Liver (tissue), 9 donors: ENCODE data around the gene ZNF689. TPM values are rescaled to one million over a fixed set of nuclear protein-coding genes. Genes with fewer than 3 reads are reported as not detected.

Experiments
- DNase-seq: peaks from one replicate; pipeline ENCODE4 v3.0.0-alpha.2; 2017; ENCODE audit warnings: low spot score
- H3K27ac ChIP-seq, 2 donors: one replicate each; pipeline ENCODE4 v1.7.0; 2013; ENCODE audit warnings: inconsistent platforms in 2 of 2, low read length in 2 of 2, control low read depth in 1 of 2, low read depth in 1 of 2, mild to moderate bottlenecking in 1 of 2
- H3K27me3 ChIP-seq, 4 donors: one replicate each; pipeline versions ENCODE4 v1.6.1 to v1.7.0; 2013; ENCODE audit warnings: low read length in 3 of 4, inconsistent platforms in 1 of 4, mild to moderate bottlenecking in 1 of 4, moderate library complexity in 1 of 4; ENCODE audit not compliant: control insufficient read depth in 4 of 4, insufficient read depth in 4 of 4
- H3K36me3 ChIP-seq, 4 donors: one replicate each; pipeline versions ENCODE4 v1.6.1 to v1.7.0; 2013; ENCODE audit warnings: low read length in 3 of 4, mild to moderate bottlenecking in 3 of 4, low read depth in 1 of 4, moderate library complexity in 1 of 4; ENCODE audit not compliant: control insufficient read depth in 4 of 4, insufficient read depth in 3 of 4
- H3K4me1 ChIP-seq, 4 donors: one replicate each; pipeline versions ENCODE4 v1.6.1 to v1.7.0; 2013; ENCODE audit warnings: low read length in 3 of 4, mild to moderate bottlenecking in 3 of 4, moderate library complexity in 1 of 4; ENCODE audit not compliant: control insufficient read depth in 4 of 4, insufficient read depth in 4 of 4
- H3K4me3 ChIP-seq, 3 donors: one replicate each; pipeline versions ENCODE4 v1.6.1 to v1.7.0; 2013; ENCODE audit warnings: low read length in 3 of 3, control low read depth in 1 of 3, low read depth in 1 of 3, mild to moderate bottlenecking in 1 of 3
- H3K9ac ChIP-seq, 2 donors: one replicate each; pipeline ENCODE4 v1.7.0; 2013; ENCODE audit warnings: low read length in 2 of 2, mild to moderate bottlenecking in 2 of 2, moderate library complexity in 2 of 2, control low read depth in 1 of 2, low read depth in 1 of 2
- H3K9me3 ChIP-seq, 4 donors: one replicate each; pipeline versions ENCODE4 v1.6.1 to v1.7.0; 2013; ENCODE audit warnings: low read length in 3 of 4; ENCODE audit not compliant: control insufficient read depth in 4 of 4
- ATF3 ChIP-seq: IDR thresholded peaks from 2 replicates; pipeline ENCODE4 v1.6.1; 2016; ENCODE audit warnings: antibody characterized with exemption
- CTCF ChIP-seq: fragments of 150-350 bp; IDR thresholded peaks from 2 replicates; pipeline ENCODE4 v1.5.1; 2017; ENCODE audit warnings: improper control_type of control experiment, low read depth, low read length; ENCODE audit not compliant: missing input control
- EGR1 ChIP-seq, 2 donors: IDR thresholded peaks; 2 replicates each; pipeline ENCODE4 v1.6.1; 2016 to 2018; ENCODE audit warnings: antibody characterized with exemption in 2 of 2, low read depth in 2 of 2
- FOXA1 ChIP-seq: IDR thresholded peaks from 2 replicates; pipeline ENCODE4 v1.6.1; 2016; ENCODE audit warnings: antibody characterized with exemption
- FOXA2 ChIP-seq: IDR thresholded peaks from 2 replicates; pipeline ENCODE4 v1.6.1; 2016; ENCODE audit warnings: antibody characterized with exemption
- GABPA ChIP-seq, 2 donors: IDR thresholded peaks in 1 of 2; conservative IDR thresholded peaks in 1 of 2; 2 replicates each; pipeline ENCODE4 v1.6.1; 2016; ENCODE audit warnings: antibody characterized with exemption in 2 of 2, mild to moderate bottlenecking in 1 of 2, moderate library complexity in 1 of 2
- HNF4G ChIP-seq: IDR thresholded peaks from 2 replicates; pipeline ENCODE4 v1.6.1; 2016; ENCODE audit warnings: antibody characterized with exemption
- JUND ChIP-seq, 2 donors: IDR thresholded peaks; 2 replicates each; pipeline ENCODE4 v1.6.1; 2016; ENCODE audit warnings: antibody characterized with exemption in 2 of 2
- MAX ChIP-seq: IDR thresholded peaks from 2 replicates; pipeline ENCODE4 v1.6.1; 2016; ENCODE audit warnings: antibody characterized with exemption
- NR2F2 ChIP-seq: IDR thresholded peaks from 2 replicates; pipeline ENCODE4 v1.6.1; 2016; ENCODE audit warnings: antibody characterized with exemption
- REST ChIP-seq: IDR thresholded peaks from 2 replicates; pipeline ENCODE4 v1.6.1; 2016; ENCODE audit warnings: antibody characterized with exemption, mild to moderate bottlenecking
- RXRA ChIP-seq, 2 donors: IDR thresholded peaks; 2 replicates each; pipeline ENCODE4 v1.6.1; 2017 to 2018; ENCODE audit warnings: antibody characterized with exemption in 2 of 2, mild to moderate bottlenecking in 1 of 2
- SP1 ChIP-seq: IDR thresholded peaks from 2 replicates; pipeline ENCODE4 v1.6.1; 2018; ENCODE audit warnings: antibody characterized with exemption, mild to moderate bottlenecking
- TAF1 ChIP-seq: conservative IDR thresholded peaks from 2 replicates; pipeline ENCODE4 v1.6.1; 2016; ENCODE audit warnings: antibody characterized with exemption, mild to moderate bottlenecking
- ZBTB33 ChIP-seq: IDR thresholded peaks from 2 replicates; pipeline ENCODE4 v1.6.1; 2016; ENCODE audit warnings: antibody characterized with exemption
- WGBS: extraction: QIAGEN DNeasy Blood & Tissue Kit; methylation state at CpG from one replicate; pipeline ENCODE4 v1.1.7; 2013; 5-methylcytosine and 5-hydroxymethylcytosine counted together
- polyA plus RNA-seq, 2 donors: library from polyadenylated mRNA; stranded (reverse) in 1 of 2; unstranded in 1 of 2; fragments of 200-250 nt in 1 of 2; fragments of >200 nt in 1 of 2; fragmentation: Nextera tagmentation in 1 of 2; extraction: Ambion mirVana in 1 of 2; gene quantifications; one replicate each; pipeline versions ENCODE4 v1.2.1 to v1.2.3, GENCODE V29; 2013 to 2015
- total RNA-seq, 2 donors: library from RNA; depleted of rRNA; stranded (reverse); fragments of >200 nt; gene quantifications; one replicate each; pipeline ENCODE4 v1.2.3, GENCODE V29; 2014
- donor health status: healthy.
- donor health status: healthy.
- donor health status: healthy.
- donor health status: healthy.
- donor health status: healthy.

ZNF689 gene
- total and polyA plus RNA-seq, 4 donors: 2.6 to 5.8 (median 4.3) TPM

GRCh38 chr16:30570636-30571444, 39.3 kb downstream of the ZNF689 start (continued):
- TF ChIP-seq REST: peak; percentile 79
- TF ChIP-seq MAX: no peak

- TF ChIP-seq MAX (no peak), GABPA (IDR thresholded peaks at IDR 0.05 in 1 of 2, conservative IDR thresholded peaks at IDR 0.05 in 1 of 2) (no peak), EGR1 (IDR thresholded peaks at IDR 0.05; ENCODE audit: low read depth in 2 of 2) (no peak), FOXA1 (no peak), HNF4G (no peak)
- Histone ChIP-seq H3K4me1 (peaks cover 3 to 20% (median 13%) of the 10 kb centered on the region in 4 donors), H3K27me3 (no peaks in the 10 kb centered on the region), H3K9me3 (no peaks in the 10 kb centered on the region), H3K4me3 (no peak overlapping the region), H3K36me3 (peaks cover 0 to 1% (median 0%) of the 10 kb centered on the region in 4 donors), H3K9ac (no peak overlapping the region), H3K27ac (peak overlapping the region in 1 of 2 donors; percentile 40)
- DNase-seq: no peak
- WGBS: 87% methylated on average over 44 of the region's 44 CpGs
Observed at GRCh38 chr16:30569746-30570635, 40.2 kb downstream of the ZNF689 start.

GRCh38 chr16:30569281-30569680, 40.9 kb downstream of the ZNF689 start:
- Histone ChIP-seq H3K9me3 (no peaks in the 10 kb centered on the region), H3K4me3 (no peak overlapping the region), H3K4me1 (peaks cover 3 to 20% (median 13%) of the 10 kb centered on the region in 4 donors), H3K9ac (no peak overlapping the region), H3K36me3 (peaks cover 0 to 1% (median 0%) of the 10 kb centered on the region in 4 donors), H3K27ac (no peak overlapping the region), H3K27me3 (no peaks in the 10 kb centered on the region)
- DNase-seq: no peak
- TF ChIP-seq CTCF (no peak), MAX (no peak), ZBTB33 (no peak), NR2F2 (no peak), TAF1 (no peak), JUND (IDR thresholded peaks at IDR 0.05) (no peak), HNF4G (no peak), ATF3 (no peak), FOXA2 (no peak), EGR1 (IDR thresholded peaks at IDR 0.05; ENCODE audit: low read depth in 2 of 2) (no peak), RXRA (IDR thresholded peaks at IDR 0.05) (no peak), SP1 (no peak)
- WGBS: 98% methylated on average over 3 of the region's 3 CpGs
